Uterus (tissue), 2 donors: ENCODE results near the gene STMND1.

Experiments
- CTCF ChIP-seq, 4 experiments: fragments of 200-600 bp in 2 of 4; fragments of 450-650 bp in 2 of 4; sonication (generic) in 2 of 4; IDR thresholded peaks; one replicate each; pipeline ENCODE4 v1.5.1; 2016 to 2019; ENCODE audit warnings: antibody characterized with exemption in 4 of 4, mild to moderate bottlenecking in 2 of 4, moderate library complexity in 1 of 4
- POLR2A ChIP-seq, 2 donors: fragments of 450-650 bp; IDR thresholded peaks; one replicate each; pipeline ENCODE4 v1.6.1; 2016; ENCODE audit warnings: antibody characterized with exemption in 2 of 2, mild to moderate bottlenecking in 1 of 2, moderate library complexity in 1 of 2

DNA sequence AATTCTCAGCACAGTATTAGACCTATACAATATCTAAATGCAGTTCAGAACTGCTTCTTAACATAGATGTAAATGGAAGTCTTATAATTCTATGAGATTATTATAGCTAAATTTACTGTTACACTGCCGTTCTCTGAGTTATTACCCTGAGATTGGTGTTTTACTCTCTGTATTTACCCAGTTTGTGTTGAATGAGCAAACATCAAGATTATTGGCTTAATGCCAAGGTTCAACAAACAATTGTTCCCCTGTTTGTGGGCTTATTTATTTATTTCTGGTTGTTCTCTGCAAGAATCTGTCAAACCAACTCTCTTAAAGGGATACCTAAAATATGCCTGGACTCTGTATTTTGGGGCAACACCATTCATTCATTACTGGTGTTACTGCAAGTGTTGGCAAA lies 5.2 kb upstream of the STMND1 start:
- TF ChIP-seq POLR2A (IDR thresholded peaks at IDR 0.05): no peak
- no peak for TF ChIP-seq CTCF (IDR thresholded peaks at IDR 0.05)
